ENCODE results near the gene DOCK1.

The DOCK1 gene

GRCh38 chr10:127375461-127375860, 470.2 kb downstream of the DOCK1 start:
- no peak for DNase-seq (ENCODE audit: low spot score)
- in situ Hi-C loops (cut with MboI; ENCODE audit: low pct_unique_long_range_greater_than_20kb, low sequenced_read_pairs, unreplicated experiment), result no loop called here
- TF ChIP-seq CTCF (IDR thresholded peaks at IDR 0.05; ENCODE audit: extremely low read depth, insufficient read depth, missing control alignments), result no peak

- DNase-seq (ENCODE audit: low spot score), result no peak
- in situ Hi-C loops (cut with MboI; ENCODE audit: low pct_unique_long_range_greater_than_20kb, low sequenced_read_pairs, unreplicated experiment), result no loop called here
- TF ChIP-seq CTCF (IDR thresholded peaks at IDR 0.05; ENCODE audit: extremely low read depth, insufficient read depth, missing control alignments), result no peak
These were observed 470.8 kb downstream of the DOCK1 start for GRCh38 chr10:127376071-127376470.

GRCh38 chr10:127378628-127379027, 473.4 kb downstream of the DOCK1 start:
- in situ Hi-C loops (cut with MboI; ENCODE audit: low pct_unique_long_range_greater_than_20kb, low sequenced_read_pairs, unreplicated experiment), result no loop called here
- TF ChIP-seq CTCF (IDR thresholded peaks at IDR 0.05; ENCODE audit: extremely low read depth, insufficient read depth, missing control alignments), result no peak
- no peak for DNase-seq (ENCODE audit: low spot score)

- no peak for TF ChIP-seq CTCF (IDR thresholded peaks at IDR 0.05; ENCODE audit: extremely low read depth, insufficient read depth, missing control alignments)
- in situ Hi-C loops (cut with MboI; ENCODE audit: low pct_unique_long_range_greater_than_20kb, low sequenced_read_pairs, unreplicated experiment), result no loop called here
- DNase-seq (ENCODE audit: low spot score), result no peak
These were observed 479.3 kb downstream of the DOCK1 start for GRCh38 chr10:127384532-127384931.

GRCh38 chr10:127385066-127385465, 479.8 kb downstream of the DOCK1 start:
- in situ Hi-C loops (cut with MboI; ENCODE audit: low pct_unique_long_range_greater_than_20kb, low sequenced_read_pairs, unreplicated experiment), result no loop called here
- no peak for TF ChIP-seq CTCF (IDR thresholded peaks at IDR 0.05; ENCODE audit: extremely low read depth, insufficient read depth, missing control alignments)
- no peak for DNase-seq (ENCODE audit: low spot score)

GRCh38 chr10:127386606-127387327, 481.5 kb downstream of the DOCK1 start:
- no peak for TF ChIP-seq CTCF (IDR thresholded peaks at IDR 0.05; ENCODE audit: extremely low read depth, insufficient read depth, missing control alignments)
- in situ Hi-C loops (cut with MboI; ENCODE audit: low pct_unique_long_range_greater_than_20kb, low sequenced_read_pairs, unreplicated experiment), result no loop called here
- no peak for DNase-seq (ENCODE audit: low spot score)
